ENCODE results near the gene USP14.

USP14 gene

GRCh38 chr18:261398-262073 is 103.2 kb downstream of the USP14 start:
- no peak overlapping the region for H3K9ac ChIP-seq (ENCODE audit: low read depth, low read length, poor library complexity, severe bottlenecking)
- H3F3A ChIP-seq (ENCODE audit: low read depth), result no peaks in the 10 kb centered on the region
- peaks cover 34% of the 10 kb centered on the region; the same call in 1 of the 2 replicates for H3K36me3 ChIP-seq (ENCODE audit: insufficient read depth, low read length)
- no peaks in the 10 kb centered on the region for H3K9me2 ChIP-seq (replicated peaks; ENCODE audit: low read depth, low read length)
- H3K4me2 ChIP-seq (ENCODE audit: low read depth, low read length, poor library complexity, severe bottlenecking), result peak overlapping the region; percentile 0
- H3K4me1 ChIP-seq (ENCODE audit: insufficient read depth, low read length, poor library complexity, severe bottlenecking), result peaks cover 28% of the 10 kb centered on the region
- H2AFZ ChIP-seq (ENCODE audit: low read length), result no peak overlapping the region
- no peaks in the 10 kb centered on the region for H3K9me3 ChIP-seq (ENCODE audit: insufficient read depth, low read depth, low read length)
- H3K79me2 ChIP-seq (ENCODE audit: insufficient read depth, low read length), result peaks cover 17% of the 10 kb centered on the region
- peaks cover 6% of the 10 kb centered on the region for H4K20me1 ChIP-seq (ENCODE audit: insufficient read depth, low read length, poor library complexity, severe bottlenecking)
- no peak overlapping the region for H3K4me3 ChIP-seq (ENCODE audit: low read length, poor library complexity, severe bottlenecking)
- TF ChIP-seq, protein P1, sequence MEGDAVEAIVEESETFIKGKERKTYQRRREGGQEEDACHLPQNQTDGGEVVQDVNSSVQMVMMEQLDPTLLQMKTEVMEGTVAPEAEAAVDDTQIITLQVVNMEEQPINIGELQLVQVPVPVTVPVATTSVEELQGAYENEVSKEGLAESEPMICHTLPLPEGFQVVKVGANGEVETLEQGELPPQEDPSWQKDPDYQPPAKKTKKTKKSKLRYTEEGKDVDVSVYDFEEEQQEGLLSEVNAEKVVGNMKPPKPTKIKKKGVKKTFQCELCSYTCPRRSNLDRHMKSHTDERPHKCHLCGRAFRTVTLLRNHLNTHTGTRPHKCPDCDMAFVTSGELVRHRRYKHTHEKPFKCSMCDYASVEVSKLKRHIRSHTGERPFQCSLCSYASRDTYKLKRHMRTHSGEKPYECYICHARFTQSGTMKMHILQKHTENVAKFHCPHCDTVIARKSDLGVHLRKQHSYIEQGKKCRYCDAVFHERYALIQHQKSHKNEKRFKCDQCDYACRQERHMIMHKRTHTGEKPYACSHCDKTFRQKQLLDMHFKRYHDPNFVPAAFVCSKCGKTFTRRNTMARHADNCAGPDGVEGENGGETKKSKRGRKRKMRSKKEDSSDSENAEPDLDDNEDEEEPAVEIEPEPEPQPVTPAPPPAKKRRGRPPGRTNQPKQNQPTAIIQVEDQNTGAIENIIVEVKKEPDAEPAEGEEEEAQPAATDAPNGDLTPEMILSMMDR (conservative IDR thresholded peaks at IDR 0.05; ENCODE audit: low read length), result no peak
- no peak for TF ChIP-seq EZH2phosphoT487 (IDR thresholded peaks at IDR 0.05; ENCODE audit: borderline replicate concordance)
- no peaks in the 10 kb centered on the region for H3K27me3 ChIP-seq (ENCODE audit: insufficient read depth, low read length, poor library complexity, severe bottlenecking)
